ENCODE measurements around the gene BEST4. TPM values are rescaled to one million over a fixed set of nuclear protein-coding genes. Genes with fewer than 3 reads are reported as not detected.
"Not testable (repeated sequence)": the region's sequence is repeated elsewhere in the genome, so short reads cannot be mapped to it uniquely, and the experiment has no call there.

BEST4 gene
- total and polyA plus RNA-seq, 10 donors, result 0.16 to 0.89 (median 0.40) TPM; not detected in 3

- Histone ChIP-seq H3K27ac (peak overlapping the region in 1 of 8 donors; percentile 96), H3K4me1 (peaks cover 3 to 58% (median 45%) of the 10 kb centered on the region in 6 donors), H3K9me3 (no peaks in the 10 kb centered on the region), H3K4me3 (no peak overlapping the region), H3K27me3 (replicated peaks in 1 of 7) (no peaks in the 10 kb centered on the region), H3K36me3 (no peaks in the 10 kb centered on the region)
- intact Hi-C loops (cut with DNase I; ENCODE audit: low total_unique reads), result no loop called here
- DNase-seq, result peak; percentile 40
- WGBS, 5 donors, result 93 to 96% (median 96%) methylated on average over 11 of the region's 11 CpGs
- TF ChIP-seq CTCF (IDR thresholded peaks at IDR 0.05 in 8 of 11, conservative IDR thresholded peaks at IDR 0.05 in 3 of 11) (no peak), POLR2AphosphoS5 (IDR thresholded peaks at IDR 0.05) (no peak), POLR2A (IDR thresholded peaks at IDR 0.05) (no peak)
Observed at GRCh38 chr1:44817771-44818495, 30.0 kb upstream of the BEST4 start.

- Histone ChIP-seq H3K9me3 (no peaks in the 10 kb centered on the region), H3K27ac (no peak overlapping the region), H3K36me3 (no peaks in the 10 kb centered on the region), H3K4me1 (peaks cover 3 to 64% (median 50%) of the 10 kb centered on the region in 6 donors), H3K27me3 (replicated peaks in 1 of 7) (no peaks in the 10 kb centered on the region), H3K4me3 (no peak overlapping the region)
- WGBS, 5 donors, result 90 to 98% (median 92%) methylated on average over 2 of the region's 2 CpGs
- TF ChIP-seq POLR2AphosphoS5 (IDR thresholded peaks at IDR 0.05), result no peak
- TF ChIP-seq POLR2A (IDR thresholded peaks at IDR 0.05), result no peak
- TF ChIP-seq CTCF (IDR thresholded peaks at IDR 0.05 in 8 of 11, conservative IDR thresholded peaks at IDR 0.05 in 3 of 11), result no peak
- intact Hi-C loops (cut with DNase I; ENCODE audit: low total_unique reads), result no loop called here
- DNase-seq, result no peak
Observed at GRCh38 chr1:44817307-44817706, 29.3 kb upstream of the BEST4 start.

GRCh38 chr1:44815926-44816325 is 28.0 kb upstream of the BEST4 start:
- peak; percentile 55 for DNase-seq
- H3K36me3 ChIP-seq; H3K27me3 ChIP-seq (replicated peaks in 1 of 7); H3K27ac ChIP-seq; intact Hi-C loops (cut with DNase I; ENCODE audit: low total_unique reads); H3K9me3 ChIP-seq; H3K4me3 ChIP-seq: not testable (repeated sequence)
- WGBS, 5 donors, result 82 to 98% (median 90%) methylated on average over 9 of the region's 9 CpGs
- H3K4me1 ChIP-seq, result peaks cover 7 to 74% (median 60%) of the 10 kb centered on the region in 6 donors

GRCh38 chr1:44812822-44813543 is 25.0 kb upstream of the BEST4 start:
- intact Hi-C loops (cut with DNase I; ENCODE audit: low total_unique reads), result no loop called here
- peaks cover 34 to 80% (median 66%) of the 10 kb centered on the region in 6 donors for H3K4me1 ChIP-seq
- TF ChIP-seq POLR2A (IDR thresholded peaks at IDR 0.05) (no peak), CTCF (IDR thresholded peaks at IDR 0.05 in 8 of 11, conservative IDR thresholded peaks at IDR 0.05 in 3 of 11) (no peak), POLR2AphosphoS5 (IDR thresholded peaks at IDR 0.05) (no peak)
- no peaks in the 10 kb centered on the region for H3K36me3 ChIP-seq
- peak overlapping the region in 7 of 8 donors; percentile 38 to 66 (median 47) for H3K4me3 ChIP-seq
- no peaks in the 10 kb centered on the region for H3K9me3 ChIP-seq
- peak overlapping the region; percentile 71 to 98 (median 89) for H3K27ac ChIP-seq
- H3K27me3 ChIP-seq (replicated peaks in 1 of 7), result no peaks in the 10 kb centered on the region
- WGBS, 5 donors, result 63 to 80% (median 73%) methylated on average over 45 to 48 of the region's 48 CpGs
- DNase-seq, result no peak

All from spleen (tissue), 11 donors.